Small intestine (tissue), 7 donors: ENCODE measurements around the gene KLF13. TPM values are rescaled to one million over a fixed set of nuclear protein-coding genes. Genes with fewer than 3 reads are reported as not detected.
A peak's percentile ranks its signal among the peaks of the same experiment; 100 is the strongest.

ENCODE experiments used
- DNase-seq, 2 donors: peaks; one replicate each; pipeline versions ENCODE4 v3.0.0 to v3.0.0-alpha.2; 2013
- FAIRE-seq: peaks from 2 replicates; lab custom pipeline; 2012; peaks lifted over from hg19 to GRCh38; lab: Jason Lieb, UNC
- H3K27ac ChIP-seq, 3 donors: one replicate each; pipeline ENCODE4 v1.5.1; 2013; ENCODE audit warnings: low read length in 2 of 3, mild to moderate bottlenecking in 2 of 3, control low read depth in 1 of 3, inconsistent platforms in 1 of 3, low read depth in 1 of 3, moderate library complexity in 1 of 3
- H3K27me3 ChIP-seq, 3 donors: one replicate each; pipeline ENCODE4 v1.6.1; 2013; ENCODE audit warnings: low read length in 3 of 3, inconsistent platforms in 1 of 3; ENCODE audit not compliant: control insufficient read depth in 3 of 3, insufficient read depth in 3 of 3
- H3K36me3 ChIP-seq, 3 donors: one replicate each; pipeline ENCODE4 v1.6.1; 2013; ENCODE audit warnings: low read length in 3 of 3, inconsistent platforms in 1 of 3, low read depth in 1 of 3, mild to moderate bottlenecking in 1 of 3, moderate library complexity in 1 of 3; ENCODE audit not compliant: control insufficient read depth in 3 of 3, insufficient read depth in 2 of 3
- H3K4me1 ChIP-seq, 3 donors: one replicate each; pipeline ENCODE4 v1.6.1; 2013; ENCODE audit warnings: low read length in 2 of 3, inconsistent platforms in 1 of 3, low read depth in 1 of 3, mild to moderate bottlenecking in 1 of 3, moderate library complexity in 1 of 3; ENCODE audit not compliant: control insufficient read depth in 3 of 3, insufficient read depth in 2 of 3
- H3K4me3 ChIP-seq, 3 donors: one replicate each; pipeline ENCODE4 v1.5.1; 2013; ENCODE audit warnings: low read length in 3 of 3, control low read depth in 1 of 3, inconsistent platforms in 1 of 3, low read depth in 1 of 3, mild to moderate bottlenecking in 1 of 3, moderate library complexity in 1 of 3
- H3K9me3 ChIP-seq, 2 donors: one replicate each; pipeline ENCODE4 v1.6.1; 2013; ENCODE audit warnings: low read depth in 1 of 2, low read length in 1 of 2; ENCODE audit not compliant: control insufficient read depth in 2 of 2, insufficient read depth in 1 of 2
- WGBS, 3 donors: extraction: QIAGEN DNeasy Blood & Tissue Kit; methylation state at CpG; one replicate each; pipeline ENCODE4 v1.1.7; 2013; 5-methylcytosine and 5-hydroxymethylcytosine counted together
- polyA plus RNA-seq, 4 donors: library from polyadenylated mRNA; stranded (reverse) in 3 of 4; unstranded in 1 of 4; fragments of 200-250 nt in 3 of 4; fragments of 120-200 nt in 1 of 4; gene quantifications; one replicate each; pipeline versions ENCODE4 v1.2.1 to v1.2.3, GENCODE V29; 2013
- donor health status: healthy with polysubstance abuse.
- donor health status: control.
- donor health status: control.
- donor health status: Bipolar disorder and iron deficiency.
- donor health status: healthy.

Gene KLF13
- polyA plus RNA-seq, 4 donors: 50.6 to 61.3 (median 51.9) TPM

DNA sequence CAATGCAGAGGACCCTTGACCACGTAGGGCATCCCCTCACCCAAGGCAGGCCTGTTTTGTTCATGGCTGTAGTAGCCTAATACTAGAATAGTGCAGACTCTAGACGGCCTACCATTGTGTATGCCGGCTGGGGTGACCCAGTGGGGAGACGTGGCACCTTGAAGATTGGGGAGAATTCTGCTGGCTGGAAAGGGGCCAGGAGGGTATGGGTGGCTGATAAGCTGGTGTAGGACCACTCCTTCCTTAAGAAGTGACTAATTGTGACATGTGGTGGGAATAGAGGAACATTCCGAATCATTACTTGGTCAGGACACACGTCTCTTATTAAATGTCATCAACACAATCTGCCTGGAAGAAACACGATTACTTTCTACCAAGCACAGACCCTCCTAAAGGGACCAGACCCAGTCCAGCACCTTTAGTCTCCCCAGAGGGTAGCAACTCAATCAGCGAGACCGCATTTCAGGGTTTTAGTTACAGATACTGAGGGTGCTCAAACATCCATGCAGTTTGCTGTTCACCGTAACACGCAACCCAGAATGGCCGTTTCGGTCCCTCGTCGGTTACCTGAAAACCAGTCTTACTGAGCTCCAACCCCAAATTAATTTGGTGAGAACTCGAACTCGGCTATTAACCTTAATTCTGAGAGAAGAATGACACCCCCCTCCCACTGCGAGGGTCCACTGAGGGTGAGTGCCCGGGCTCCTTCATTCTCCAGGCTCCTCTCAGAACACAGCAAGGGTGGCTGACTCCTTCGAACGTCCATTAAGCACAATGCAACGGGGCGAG is 1.6 kb upstream of the KLF13 start:
- H3K4me1 ChIP-seq: peaks cover 0 to 17% (median 4%) of the 10 kb centered on the region in 3 donors
- FAIRE-seq (no peak), DNase-seq (no peak)
- H3K9me3 ChIP-seq: no peaks in the 10 kb centered on the region
- peak overlapping the region; percentile 63 to 77 (median 71) for H3K4me3 ChIP-seq
- WGBS, 3 donors: 56 to 57% (median 57%) methylated on average over 23 of the region's 23 CpGs
- H3K27me3 ChIP-seq: no peaks in the 10 kb centered on the region
- H3K36me3 ChIP-seq: peaks cover 0 to 4% (median 0%) of the 10 kb centered on the region in 3 donors
- peak overlapping the region; percentile 96 to 100 (median 100) for H3K27ac ChIP-seq

DNA sequence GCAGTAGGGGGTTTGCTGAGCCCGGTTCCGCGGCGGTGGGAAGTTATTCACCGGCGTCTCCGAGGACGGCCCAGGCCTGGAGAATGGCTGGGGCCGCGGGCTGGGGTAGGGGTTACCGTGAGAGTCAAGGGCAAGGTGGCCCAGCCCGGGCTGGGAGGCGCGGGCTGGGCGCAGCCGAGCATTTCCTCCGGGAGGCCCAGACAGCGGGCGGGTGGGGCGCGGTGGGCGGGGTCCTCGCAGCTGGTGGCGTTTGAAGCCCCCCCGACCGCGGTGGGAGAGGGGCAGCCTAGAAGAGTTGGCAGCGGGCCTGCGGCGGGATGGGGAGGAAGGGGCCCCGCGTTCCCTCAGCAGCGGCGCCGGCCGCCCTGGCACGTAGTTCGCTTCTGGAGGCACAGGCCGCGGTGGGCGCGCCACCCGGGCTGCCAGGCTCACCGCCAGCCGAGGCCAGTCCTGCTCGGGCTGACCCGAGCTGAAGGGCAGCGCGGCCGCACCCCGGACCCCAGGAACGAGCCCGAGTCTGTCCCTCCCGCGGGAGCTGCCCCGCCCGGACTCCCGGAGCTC is 960 bp upstream of the KLF13 start:
- H3K4me3 ChIP-seq: peak overlapping the region; percentile 63 to 77 (median 71)
- DNase-seq (peak; percentile 59 to 94), FAIRE-seq (no peak)
- H3K36me3 ChIP-seq: peaks cover 0 to 10% (median 0%) of the 10 kb centered on the region in 3 donors
- H3K9me3 ChIP-seq: no peaks in the 10 kb centered on the region
- 0 to 2% (median 1%) methylated on average over 19 to 58 of the region's 58 CpGs for WGBS, 3 donors
- peak overlapping the region; percentile 96 to 100 (median 100) for H3K27ac ChIP-seq
- H3K4me1 ChIP-seq: peaks cover 2 to 21% (median 10%) of the 10 kb centered on the region in 3 donors
- no peaks in the 10 kb centered on the region for H3K27me3 ChIP-seq

DNA sequence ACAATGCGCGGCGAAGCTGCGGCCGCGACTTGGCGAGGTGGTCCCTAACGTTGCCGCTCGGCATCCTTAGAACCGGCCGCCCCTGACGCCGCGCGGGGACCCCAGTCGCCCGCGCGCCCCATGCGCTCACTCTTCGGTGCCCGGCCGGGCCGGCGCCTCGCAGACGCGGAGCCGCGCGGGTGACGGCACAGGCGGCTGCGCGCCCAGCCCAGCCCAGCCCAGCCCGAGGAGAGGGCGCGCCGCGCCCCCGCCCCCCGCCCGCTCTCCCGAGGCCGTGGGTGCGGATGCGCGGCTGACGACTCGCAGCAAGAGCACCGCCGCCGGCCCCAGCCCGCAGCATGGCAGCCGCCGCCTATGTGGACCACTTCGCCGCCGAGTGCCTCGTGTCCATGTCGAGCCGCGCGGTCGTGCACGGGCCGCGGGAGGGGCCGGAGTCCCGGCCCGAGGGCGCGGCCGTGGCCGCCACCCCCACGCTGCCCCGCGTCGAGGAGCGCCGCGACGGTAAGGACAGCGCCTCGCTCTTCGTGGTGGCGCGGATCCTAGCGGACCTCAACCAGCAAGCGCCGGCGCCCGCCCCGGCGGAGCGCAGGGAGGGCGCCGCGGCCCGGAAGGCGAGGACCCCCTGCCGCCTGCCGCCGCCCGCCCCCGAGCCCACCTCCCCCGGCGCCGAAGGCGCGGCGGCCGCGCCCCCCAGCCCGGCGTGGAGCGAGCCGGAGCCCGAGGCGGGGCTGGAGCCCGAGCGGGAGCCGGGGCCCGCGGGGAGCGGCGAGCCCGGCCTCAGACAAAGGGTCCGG is 437 bp downstream of the KLF13 start:
- FAIRE-seq (no peak), DNase-seq (peak in 1 of 2 donors; percentile 74)
- Histone ChIP-seq H3K4me1 (peaks cover 14 to 30% (median 16%) of the 10 kb centered on the region in 3 donors), H3K4me3 (peak overlapping the region; percentile 46 to 94 (median 73)), H3K36me3 (peaks cover 0 to 19% (median 0%) of the 10 kb centered on the region in 3 donors), H3K27me3 (no peaks in the 10 kb centered on the region), H3K9me3 (no peaks in the 10 kb centered on the region), H3K27ac (peak overlapping the region; percentile 94 to 100 (median 100))
- 0 to 1% (median 1%) methylated on average over 50 to 130 of the region's 130 CpGs for WGBS, 3 donors

DNA sequence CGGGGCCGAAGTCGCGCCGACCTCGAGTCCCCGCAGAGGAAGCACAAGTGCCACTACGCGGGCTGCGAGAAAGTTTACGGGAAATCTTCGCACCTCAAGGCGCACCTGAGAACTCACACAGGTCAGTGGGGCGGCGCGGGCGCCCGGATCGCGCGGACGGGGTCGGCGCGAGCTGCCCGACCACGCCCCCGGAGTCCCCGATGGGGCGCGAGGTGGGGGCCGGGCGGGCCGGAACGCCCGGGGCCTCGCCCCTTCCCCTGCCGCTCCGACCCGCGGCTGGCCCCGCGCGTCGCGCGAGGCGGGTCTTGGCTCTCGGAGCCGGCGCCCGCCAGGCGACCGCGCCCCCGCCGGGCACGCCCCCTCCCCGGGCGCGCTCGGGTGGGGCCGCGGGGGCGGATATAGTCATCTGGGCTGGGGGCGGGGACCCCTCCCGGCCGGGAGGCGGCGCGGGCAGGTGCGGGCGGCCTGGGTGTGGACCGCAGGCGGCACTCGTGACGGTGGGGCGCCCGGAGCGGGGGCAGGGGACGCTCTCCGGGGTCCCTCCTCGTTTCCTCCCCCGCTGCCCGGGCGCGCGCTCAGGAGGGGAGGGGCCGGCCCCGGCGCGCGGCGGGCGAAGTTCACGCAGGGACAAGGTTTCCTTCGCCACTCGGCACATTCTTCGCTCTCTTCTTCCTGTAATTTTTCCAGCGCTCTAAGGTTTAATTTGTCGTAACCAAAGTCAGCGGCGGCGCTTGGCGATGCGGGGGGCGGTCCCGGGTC is 1.2 kb downstream of the KLF13 start:
- peaks cover 18 to 29% (median 24%) of the 10 kb centered on the region in 3 donors for H3K4me1 ChIP-seq
- WGBS, 3 donors: 0 to 1% (median 1%) methylated on average over 24 to 106 of the region's 108 CpGs

DNA sequence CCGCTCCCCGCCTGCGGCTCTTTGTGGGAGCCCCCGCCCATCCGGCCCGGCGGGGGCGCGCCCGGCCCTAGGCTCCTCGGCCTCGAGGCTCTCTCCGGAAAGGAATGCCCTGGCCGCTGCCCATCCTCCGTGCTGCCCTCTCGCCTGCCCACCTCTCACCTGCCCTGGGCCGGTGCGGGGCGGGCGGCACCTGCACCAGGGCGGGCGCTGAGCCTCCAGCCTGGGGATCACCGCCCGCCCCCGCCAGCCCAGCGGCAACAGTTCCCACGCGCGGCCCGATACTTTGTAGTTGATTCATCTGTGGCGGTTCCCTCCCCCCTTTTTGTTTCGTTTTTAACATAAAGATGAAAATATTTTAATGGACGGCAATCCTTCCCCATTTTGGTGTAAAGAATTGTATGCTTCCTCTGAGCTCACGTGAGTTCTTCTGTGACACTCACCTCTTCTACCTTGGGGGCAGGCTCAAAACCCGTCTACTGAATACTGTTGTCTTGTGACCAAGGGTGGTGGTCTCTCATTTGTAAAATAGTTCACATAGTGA is 1.9 kb downstream of the KLF13 start:
- Histone ChIP-seq H3K36me3 (peaks cover 0 to 19% (median 0%) of the 10 kb centered on the region in 3 donors), H3K27me3 (no peaks in the 10 kb centered on the region), H3K9me3 (no peaks in the 10 kb centered on the region), H3K27ac (peak overlapping the region; percentile 91 to 100 (median 100)), H3K4me3 (peak overlapping the region; percentile 60 to 94 (median 73)), H3K4me1 (peaks cover 21 to 32% (median 27%) of the 10 kb centered on the region in 3 donors)
- FAIRE-seq: no peak
- 0 to 1% (median 0%) methylated on average over 35 of the region's 35 CpGs for WGBS, 3 donors
- DNase-seq: peak in 1 of 2 donors; percentile 72

More for the DNA sequence above, 1.2 kb downstream of the KLF13 start:
- no peaks in the 10 kb centered on the region for H3K9me3 ChIP-seq
- peaks cover 0 to 19% (median 0%) of the 10 kb centered on the region in 3 donors for H3K36me3 ChIP-seq
- no peak for FAIRE-seq
- H3K27me3 ChIP-seq: no peaks in the 10 kb centered on the region
- peak overlapping the region; percentile 60 to 94 (median 73) for H3K4me3 ChIP-seq
- DNase-seq: peak; percentile 84 to 95
- H3K27ac ChIP-seq: peak overlapping the region; percentile 94 to 100 (median 100)

DNA sequence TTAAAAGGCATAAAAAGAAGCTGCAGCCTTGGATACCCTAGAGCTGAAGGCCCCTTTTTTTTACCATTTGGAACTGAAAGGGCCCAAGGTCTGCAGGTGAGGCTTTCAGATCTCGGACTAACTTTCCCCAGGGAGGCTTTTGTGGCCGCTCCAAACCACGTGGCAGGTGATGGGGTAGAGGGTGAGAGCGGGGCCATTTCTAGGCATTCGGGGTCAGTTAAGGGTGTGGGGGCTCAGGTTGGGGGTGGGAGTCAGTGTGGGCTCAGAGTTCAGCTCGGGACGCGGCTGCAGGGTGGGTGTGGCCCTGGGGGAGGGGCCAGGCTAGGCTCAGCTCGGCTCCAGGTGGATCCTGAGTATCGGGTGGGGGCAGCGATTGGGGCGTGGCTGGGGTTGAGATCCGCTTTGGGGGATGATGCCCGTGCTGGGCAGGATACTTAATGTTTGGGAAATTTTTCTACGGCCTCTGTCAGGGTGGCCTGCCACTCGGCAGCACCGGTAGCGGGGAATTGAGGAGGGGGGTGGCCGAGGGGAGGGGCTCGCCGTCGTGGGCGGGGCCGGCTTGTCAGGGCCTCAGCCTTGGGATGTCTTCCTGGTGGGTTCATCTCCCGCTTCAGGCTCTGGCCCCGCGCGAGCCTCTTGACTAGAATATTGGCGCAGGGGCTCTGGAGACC is 2.5 kb downstream of the KLF13 start:
- H3K9me3 ChIP-seq: no peaks in the 10 kb centered on the region
- H3K27ac ChIP-seq: peak overlapping the region; percentile 91 to 100 (median 100)
- 2 to 11% (median 3%) methylated on average over 26 to 29 of the region's 29 CpGs for WGBS, 3 donors
- no peaks in the 10 kb centered on the region for H3K27me3 ChIP-seq
- peaks cover 0 to 19% (median 0%) of the 10 kb centered on the region in 3 donors for H3K36me3 ChIP-seq
- DNase-seq (peak; percentile 65 to 80), FAIRE-seq (no peak)
- peak overlapping the region; percentile 60 to 94 (median 73) for H3K4me3 ChIP-seq
- H3K4me1 ChIP-seq: peaks cover 25 to 32% (median 30%) of the 10 kb centered on the region in 3 donors

DNA sequence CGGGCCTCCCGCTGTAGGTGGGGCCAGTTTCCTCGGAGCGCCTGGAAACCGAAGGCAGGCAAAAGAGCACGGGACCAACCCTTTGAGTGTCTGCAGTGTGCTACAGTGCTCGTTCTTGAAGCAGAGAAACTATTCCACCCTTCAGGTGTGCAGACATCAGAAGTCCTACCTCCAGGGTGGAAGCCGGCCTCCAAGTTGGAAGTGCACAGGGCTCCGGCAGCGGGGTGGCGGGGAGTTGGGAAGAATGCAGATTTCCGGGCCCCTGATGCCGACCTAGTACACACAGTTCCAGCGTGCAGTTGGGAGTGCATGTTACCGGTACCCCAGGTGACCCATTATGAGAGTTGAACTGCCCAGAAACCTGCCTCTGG is 3.0 kb downstream of the KLF13 start:
- Histone ChIP-seq H3K36me3 (peaks cover 0 to 19% (median 0%) of the 10 kb centered on the region in 3 donors), H3K4me3 (peak overlapping the region; percentile 60 to 94 (median 73)), H3K4me1 (peaks cover 27 to 30% (median 30%) of the 10 kb centered on the region in 3 donors), H3K27me3 (no peaks in the 10 kb centered on the region), H3K9me3 (no peaks in the 10 kb centered on the region), H3K27ac (peak overlapping the region; percentile 91 to 100 (median 100))
- FAIRE-seq (no peak), DNase-seq (no peak)
- 11 to 41% (median 26%) methylated on average over 15 of the region's 15 CpGs for WGBS, 3 donors
